GM12873 (cell line): ENCODE data around the gene SLC8A1.

ENCODE experiments used
- TF ChIP-seq, protein P1 (sequence below): IDR thresholded peaks from 2 replicates; pipeline ENCODE4 v1.5.1; 2012; ENCODE audit warnings: low read depth, mild to moderate bottlenecking, moderate library complexity, low read length, control low read depth; ENCODE audit not compliant: insufficient read depth; ENCODE audit errors: missing control alignments

Gene SLC8A1

DNA sequence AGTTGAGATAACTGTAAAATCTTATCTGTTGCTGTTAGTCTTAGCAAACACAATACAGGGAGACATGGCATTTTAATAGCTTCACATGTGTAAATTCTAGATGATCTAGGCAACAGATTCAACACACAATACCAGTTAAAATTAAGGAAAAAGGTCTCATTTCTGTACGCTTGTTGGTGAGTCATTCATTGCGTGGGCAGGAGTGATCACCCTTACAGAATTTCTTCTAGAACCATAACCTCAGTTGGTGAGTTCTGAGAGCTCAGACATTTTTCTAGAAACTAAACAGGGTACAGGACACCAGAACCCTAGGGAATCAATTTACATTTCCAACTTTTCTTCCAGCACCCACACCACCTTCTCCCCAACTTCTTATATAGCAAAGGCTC is 81.9 kb downstream of the SLC8A1 start:
- TF ChIP-seq, protein P1, sequence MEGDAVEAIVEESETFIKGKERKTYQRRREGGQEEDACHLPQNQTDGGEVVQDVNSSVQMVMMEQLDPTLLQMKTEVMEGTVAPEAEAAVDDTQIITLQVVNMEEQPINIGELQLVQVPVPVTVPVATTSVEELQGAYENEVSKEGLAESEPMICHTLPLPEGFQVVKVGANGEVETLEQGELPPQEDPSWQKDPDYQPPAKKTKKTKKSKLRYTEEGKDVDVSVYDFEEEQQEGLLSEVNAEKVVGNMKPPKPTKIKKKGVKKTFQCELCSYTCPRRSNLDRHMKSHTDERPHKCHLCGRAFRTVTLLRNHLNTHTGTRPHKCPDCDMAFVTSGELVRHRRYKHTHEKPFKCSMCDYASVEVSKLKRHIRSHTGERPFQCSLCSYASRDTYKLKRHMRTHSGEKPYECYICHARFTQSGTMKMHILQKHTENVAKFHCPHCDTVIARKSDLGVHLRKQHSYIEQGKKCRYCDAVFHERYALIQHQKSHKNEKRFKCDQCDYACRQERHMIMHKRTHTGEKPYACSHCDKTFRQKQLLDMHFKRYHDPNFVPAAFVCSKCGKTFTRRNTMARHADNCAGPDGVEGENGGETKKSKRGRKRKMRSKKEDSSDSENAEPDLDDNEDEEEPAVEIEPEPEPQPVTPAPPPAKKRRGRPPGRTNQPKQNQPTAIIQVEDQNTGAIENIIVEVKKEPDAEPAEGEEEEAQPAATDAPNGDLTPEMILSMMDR = no peak

- TF ChIP-seq, protein P1 = no peak
Observed at GRCh38 chr2:40369267-40370006, 82.5 kb downstream of the SLC8A1 start.

GRCh38 chr2:40367652-40368051 is 84.2 kb downstream of the SLC8A1 start:
- TF ChIP-seq, protein P1 = no peak

DNA sequence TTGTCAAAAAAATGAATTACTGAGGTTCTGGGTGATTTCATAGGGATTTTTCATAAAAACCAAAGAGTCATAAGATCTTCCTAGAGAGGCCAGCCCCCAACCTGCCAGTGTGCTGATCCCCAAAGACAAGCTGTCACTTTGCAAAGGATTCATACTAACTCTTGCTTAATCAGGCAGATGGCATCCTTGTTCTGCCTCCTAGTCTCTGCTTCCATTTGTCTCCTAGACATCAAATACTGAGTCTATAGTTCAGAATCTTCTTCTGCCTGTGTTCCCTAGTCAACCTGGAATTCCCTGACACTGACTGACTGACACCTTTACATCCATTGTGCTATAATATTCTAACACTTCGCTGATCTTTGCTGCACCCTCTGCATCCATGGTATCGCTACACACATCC is 84.9 kb downstream of the SLC8A1 start:
- TF ChIP-seq, protein P1 = no peak

DNA sequence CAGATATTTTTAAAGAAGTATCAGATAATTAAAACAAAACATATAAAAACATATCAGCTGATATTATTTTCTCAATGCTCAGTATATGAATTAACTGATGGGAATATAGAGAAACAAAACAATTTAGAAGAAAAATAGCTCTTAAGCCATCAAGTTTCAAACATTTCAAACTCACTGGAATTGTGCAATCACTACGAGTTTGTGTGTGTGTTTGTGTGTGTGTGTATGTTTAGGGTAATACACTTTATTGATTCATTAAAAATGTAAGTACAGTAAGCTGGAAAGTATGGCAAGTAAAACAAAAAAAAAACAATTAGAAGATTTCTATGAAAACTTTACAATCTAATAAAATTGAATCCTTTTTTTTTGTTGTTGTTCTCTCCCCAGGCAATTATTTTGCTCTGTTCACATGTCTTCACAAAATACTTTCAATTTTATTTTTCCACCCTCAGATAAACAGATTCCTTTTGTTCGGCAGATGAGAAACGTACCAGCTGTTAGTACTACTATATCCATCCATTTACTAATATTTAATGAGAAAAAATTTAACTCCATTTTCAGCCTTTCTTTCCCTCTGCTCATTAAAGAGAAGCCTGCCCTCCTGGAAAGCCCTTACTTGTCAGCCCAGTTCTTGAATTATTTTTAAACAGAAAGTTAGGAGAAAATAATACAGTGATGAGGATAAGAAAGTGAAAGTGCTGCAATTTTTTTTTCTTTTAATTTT is 87.6 kb downstream of the SLC8A1 start:
- TF ChIP-seq, protein P1 = no peak

DNA sequence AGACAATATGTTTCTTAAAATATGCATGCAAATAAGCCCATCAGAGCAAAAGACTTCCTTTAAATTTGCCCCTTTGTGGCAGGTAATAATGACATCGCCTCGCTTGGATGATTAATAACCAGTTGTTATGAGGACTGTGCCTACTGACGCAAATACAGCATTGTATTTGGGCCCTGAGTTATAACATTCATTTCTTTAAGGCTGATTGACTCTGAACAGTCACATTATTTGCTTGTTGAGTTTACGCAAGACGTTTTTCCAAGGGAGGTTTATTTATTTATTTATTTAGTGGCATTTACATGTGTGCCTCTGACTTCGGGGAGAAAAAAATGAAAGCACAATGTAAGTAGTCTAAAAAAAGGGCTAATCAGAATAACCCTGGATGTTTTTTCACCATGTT is 88.3 kb downstream of the SLC8A1 start:
- TF ChIP-seq, protein P1 = no peak

DNA sequence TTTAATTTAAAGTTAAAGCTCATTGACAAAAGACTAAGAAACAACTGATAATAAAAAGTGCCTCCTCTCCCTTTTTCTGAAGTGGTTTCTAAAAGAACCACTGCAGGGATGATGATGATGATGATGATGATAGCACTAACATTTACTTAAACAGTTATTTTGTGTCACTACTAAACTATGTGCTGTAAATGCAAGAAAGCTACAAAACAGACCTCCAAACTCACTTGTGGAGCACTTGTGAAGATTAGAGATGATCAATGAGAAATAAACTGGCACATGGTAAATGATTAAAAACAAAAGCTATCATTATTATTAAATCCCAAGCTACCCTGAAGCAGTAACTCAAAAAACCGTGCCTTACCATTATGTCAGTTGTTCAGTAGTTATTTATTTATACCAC is 88.7 kb downstream of the SLC8A1 start:
- TF ChIP-seq, protein P1 = no peak
